H9 (cell line): ENCODE measurements around the gene RABGAP1L. TPM values are rescaled to one million over a fixed set of nuclear protein-coding genes. Genes with fewer than 3 reads are reported as not detected.
"Not testable (repeated sequence)": the region's sequence is repeated elsewhere in the genome, so short reads cannot be mapped to it uniquely, and the experiment has no call there.

Experiments used
- DNase-seq: peaks from one replicate; pipeline ENCODE4 v3.0.0-alpha.2; 2017
- H2AFZ ChIP-seq: one replicate; pipeline ENCODE4 v1.6.1; 2013; ENCODE audit warnings: mild to moderate bottlenecking, low read length, control low read depth, moderate library complexity
- H2AK5ac ChIP-seq: 2 replicates; pipeline ENCODE4 v1.6.1; 2013; ENCODE audit warnings: low read length, control low read depth, mixed read lengths; ENCODE audit not compliant: insufficient read length
- H2BK120ac ChIP-seq: one replicate; pipeline ENCODE4 v1.6.1; 2013; ENCODE audit warnings: low read depth, mild to moderate bottlenecking, low read length, control low read depth, inconsistent platforms; ENCODE audit not compliant: poor library complexity, severe bottlenecking
- H2BK12ac ChIP-seq: 2 replicates; pipeline ENCODE4 v1.6.1; 2013; ENCODE audit warnings: low read length, control low read depth, mixed read lengths, low read depth; ENCODE audit not compliant: insufficient read length
- H2BK15ac ChIP-seq: 2 replicates; pipeline ENCODE4 v1.6.1; 2013; ENCODE audit warnings: low read depth, low read length, control low read depth
- H2BK20ac ChIP-seq: one replicate; pipeline ENCODE4 v1.6.1; 2013; ENCODE audit warnings: low read depth, mild to moderate bottlenecking, low read length, control low read depth, inconsistent platforms; ENCODE audit not compliant: poor library complexity, severe bottlenecking
- H2BK5ac ChIP-seq: 2 replicates; pipeline ENCODE4 v1.6.1; 2013; ENCODE audit warnings: low read length, control low read depth, mixed read lengths; ENCODE audit not compliant: insufficient read length
- H3K14ac ChIP-seq: 2 replicates; pipeline ENCODE4 v1.6.1; 2013; ENCODE audit warnings: low read length, control low read depth; ENCODE audit not compliant: insufficient read depth
- H3K18ac ChIP-seq: 2 replicates; pipeline ENCODE4 v1.6.1; 2013; ENCODE audit warnings: low read depth, mild to moderate bottlenecking, mixed read lengths, low read length, control low read depth; ENCODE audit not compliant: insufficient read length
- H3K23ac ChIP-seq: 2 replicates; pipeline ENCODE4 v1.6.1; 2013; ENCODE audit warnings: low read length, control low read depth, mixed read lengths, low read depth; ENCODE audit not compliant: insufficient read length
- H3K23me2 ChIP-seq: 2 replicates; pipeline ENCODE4 v1.6.1; 2013; ENCODE audit warnings: low read depth, mild to moderate bottlenecking, mixed read lengths, low read length, control low read depth; ENCODE audit not compliant: insufficient read length, poor library complexity, severe bottlenecking
- H3K27ac ChIP-seq: 2 replicates; pipeline ENCODE4 v1.5.1; 2013; ENCODE audit warnings: low read length, control low read depth, mixed read lengths, low read depth; ENCODE audit not compliant: insufficient read length
- H3K27me3 ChIP-seq: 2 replicates; pipeline ENCODE4 v1.6.1; 2013; ENCODE audit warnings: low read length, control low read depth, inconsistent platforms; ENCODE audit not compliant: insufficient read depth
- H3K4ac ChIP-seq: 2 replicates; pipeline ENCODE4 v1.6.1; 2013; ENCODE audit warnings: low read depth, mild to moderate bottlenecking, control low read depth, inconsistent platforms, low read length, moderate library complexity
- H3K4me1 ChIP-seq: 2 replicates; pipeline ENCODE4 v1.6.1; 2013; ENCODE audit warnings: low read length, control low read depth, inconsistent platforms; ENCODE audit not compliant: insufficient read depth
- H3K4me2 ChIP-seq: 2 replicates; pipeline ENCODE4 v1.6.1; 2013; ENCODE audit warnings: low read length, control low read depth, mixed read lengths; ENCODE audit not compliant: insufficient read length, insufficient read depth
- H3K56ac ChIP-seq: 2 replicates; pipeline ENCODE4 v1.6.1; 2013; ENCODE audit warnings: low read depth, mild to moderate bottlenecking, mixed read lengths, low read length, control low read depth; ENCODE audit not compliant: insufficient read length
- H3K79me1 ChIP-seq: 2 replicates; pipeline ENCODE4 v1.6.1; 2013; ENCODE audit warnings: low read depth, mild to moderate bottlenecking, moderate library complexity, low read length, control low read depth, inconsistent platforms; ENCODE audit not compliant: insufficient read depth, poor library complexity, severe bottlenecking
- H3K79me2 ChIP-seq: 2 replicates; pipeline ENCODE4 v1.6.1; 2013; ENCODE audit warnings: low read length, control low read depth, inconsistent platforms; ENCODE audit not compliant: insufficient read depth
- H3K9ac ChIP-seq: 2 replicates; pipeline ENCODE4 v1.6.1; 2013; ENCODE audit warnings: low read length, control low read depth, mixed read lengths; ENCODE audit not compliant: insufficient read length; ENCODE audit errors: extremely low read depth
- H3K9me3 ChIP-seq: one replicate; pipeline ENCODE4 v1.6.1; 2013; ENCODE audit warnings: low read depth, low read length, inconsistent platforms; ENCODE audit not compliant: control insufficient read depth
- H3T11ph ChIP-seq: one replicate; pipeline ENCODE4 v1.6.1; 2013; ENCODE audit warnings: mild to moderate bottlenecking, low read length, control low read depth, inconsistent platforms
- H4K20me1 ChIP-seq: one replicate; pipeline ENCODE4 v1.6.1; 2013; ENCODE audit not compliant: control insufficient read depth, insufficient read length, insufficient read depth
- H4K5ac ChIP-seq: 2 replicates; pipeline ENCODE4 v1.6.1; 2013; ENCODE audit warnings: low read depth, mild to moderate bottlenecking, mixed read lengths, low read length, control low read depth; ENCODE audit not compliant: insufficient read length
- H4K8ac ChIP-seq: replicated peaks from 2 replicates; pipeline ENCODE4 v1.6.1; 2013; ENCODE audit warnings: low read length, control low read depth, mixed read lengths, low read depth; ENCODE audit not compliant: insufficient read length
- H4K91ac ChIP-seq: 2 replicates; pipeline ENCODE4 v1.6.1; 2013; ENCODE audit warnings: low read depth, mild to moderate bottlenecking, moderate library complexity, mixed read lengths, low read length, control low read depth; ENCODE audit not compliant: insufficient read length
- H3K27ac Mint-ChIP-seq, 3 experiments: 2 replicates in 2 of 3; 3 replicates in 1 of 3; pipeline ENCODE4 v1.8.0; 2020 to 2021; ENCODE audit warnings: mixed read lengths in 3 of 3, mild to moderate bottlenecking in 1 of 3, moderate library complexity in 1 of 3
- H3K27me3 Mint-ChIP-seq: 2 replicates; pipeline ENCODE4 v1.8.0; 2021; ENCODE audit warnings: low read depth, mild to moderate bottlenecking, moderate library complexity, mixed read lengths
- H3K36me3 Mint-ChIP-seq, 3 experiments: 2 replicates in 2 of 3; 3 replicates in 1 of 3; pipeline ENCODE4 v1.8.0; 2020 to 2021; ENCODE audit warnings: low read depth in 3 of 3, mixed read lengths in 3 of 3; ENCODE audit not compliant: insufficient read depth in 1 of 3
- H3K4me1 Mint-ChIP-seq, 2 experiments: 2 replicates each; pipeline ENCODE4 v1.8.0; 2020; ENCODE audit warnings: mixed read lengths in 2 of 2
- H3K4me3 Mint-ChIP-seq, 2 experiments: 2 replicates in 1 of 2; 3 replicates in 1 of 2; pipeline ENCODE4 v1.8.0; 2020 to 2021; ENCODE audit warnings: mild to moderate bottlenecking in 2 of 2, mixed read lengths in 2 of 2, moderate library complexity in 1 of 2
- H3K9me3 Mint-ChIP-seq, 2 experiments: 2 replicates in 1 of 2; 3 replicates in 1 of 2; pipeline ENCODE4 v1.8.0; 2020; ENCODE audit warnings: mild to moderate bottlenecking in 2 of 2, mixed read lengths in 2 of 2, moderate library complexity in 1 of 2
- CTCF ChIP-seq: fragments of 200-600 bp; sonication (generic); conservative IDR thresholded peaks from 3 replicates; pipeline ENCODE4 v1.8.0; 2021; ENCODE audit warnings: antibody characterized with exemption, mild to moderate bottlenecking
- WGBS: extraction: QIAGEN DNeasy Blood & Tissue Kit; methylation state at CpG from one replicate; pipeline ENCODE4 v1.1.7; 2013; ENCODE audit warnings: missing lambda C conversion rate, low lambda C conversion rate, mixed read lengths; ENCODE audit not compliant: insufficient read length; ENCODE audit errors: extremely low coverage; 5-methylcytosine and 5-hydroxymethylcytosine counted together
- total RNA-seq: library from RNA; stranded (reverse); gene quantifications from 2 replicates; pipeline ENCODE4 v1.2.1, GENCODE V29; 2021

RABGAP1L gene
- total RNA-seq, 1 experiment from 2014 or later: 147 TPM

DNA sequence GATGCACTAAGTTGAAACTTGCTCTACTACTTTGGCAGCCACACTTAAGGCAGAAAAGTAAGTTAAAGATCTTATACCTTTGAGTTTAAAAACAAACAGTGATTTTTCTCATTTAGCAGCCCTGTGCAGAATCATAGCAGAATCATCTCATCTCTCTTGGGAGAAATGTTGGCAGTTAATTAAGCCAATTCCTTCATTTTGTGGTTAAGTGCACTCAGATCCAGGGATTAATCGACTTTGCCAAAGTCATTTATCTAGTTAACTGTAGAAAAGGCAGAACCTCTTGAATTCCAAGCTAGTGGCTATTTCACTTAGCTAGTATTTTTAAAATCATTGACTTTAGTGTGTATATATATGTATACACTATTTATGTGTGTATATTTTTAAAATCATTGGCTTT, 413.5 kb downstream of the RABGAP1L start:
- Histone ChIP-seq H3K23me2 (no peaks in the 10 kb centered on the region), H3K23ac (no peak overlapping the region), H2BK20ac (no peak overlapping the region), H3K9me3 (no peaks in the 10 kb centered on the region), H3K4me1 (peaks cover 3% of the 10 kb centered on the region), H2BK120ac (no peak overlapping the region), H3K27me3 (no peaks in the 10 kb centered on the region), H3K79me2 (no peaks in the 10 kb centered on the region), H2BK5ac (no peak overlapping the region), H3K27ac (no peak overlapping the region), H4K20me1 (no peaks in the 10 kb centered on the region), H2AK5ac (no peak overlapping the region), H3K9ac (no peak overlapping the region), H3K56ac (no peak overlapping the region), H3K14ac (no peak overlapping the region), H3K79me1 (no peaks in the 10 kb centered on the region), H4K91ac (no peak overlapping the region), H2AFZ (no peak overlapping the region), H2BK12ac (no peak overlapping the region), H3K4me2 (no peak overlapping the region), H4K5ac (no peak overlapping the region), H3T11ph (no peak overlapping the region), H2BK15ac (no peak overlapping the region), H3K18ac (no peak overlapping the region), H4K8ac (no peak overlapping the region), H3K4ac (no peak overlapping the region)
- Mint-ChIP-seq H3K27ac (no peak overlapping the region), H3K9me3 (peaks cover 22 to 27% of the 10 kb centered on the region in 2 experiments), H3K36me3 (peaks cover 4 to 10% (median 9%) of the 10 kb centered on the region in 3 experiments; a peak in 6 of 7 replicates), H3K4me1 (peaks cover 9 to 10% of the 10 kb centered on the region in 2 experiments), H3K4me3 (no peak overlapping the region), H3K27me3 (no peaks in the 10 kb centered on the region)
- TF ChIP-seq CTCF: no peak
- no CpG with 5 or more reads among the region's 1 CpG for WGBS
- no peak for DNase-seq

DNA sequence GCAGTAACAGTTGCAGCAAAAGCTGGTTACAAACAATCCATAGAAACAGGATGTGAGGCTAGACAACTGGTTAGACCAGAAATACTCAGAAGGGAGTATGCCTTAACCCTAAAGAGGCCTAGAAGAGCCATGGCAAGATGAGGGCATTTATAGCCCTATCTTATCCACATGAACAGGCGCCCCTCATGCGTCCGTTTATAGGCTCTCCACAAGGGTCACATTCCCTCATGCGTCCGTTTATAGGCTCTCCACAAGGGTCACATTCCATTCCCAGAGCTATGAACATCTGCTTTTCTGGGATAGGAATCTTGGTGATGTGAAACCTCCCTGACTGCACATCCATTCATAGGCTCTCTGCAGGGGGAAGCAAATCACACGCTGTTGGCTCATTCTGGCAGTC, 416.8 kb downstream of the RABGAP1L start:
- H3K23me2 ChIP-seq, H3K27me3 ChIP-seq, H3K27ac Mint-ChIP-seq, H4K91ac ChIP-seq, H3K9ac ChIP-seq, H3K4me2 ChIP-seq, H2BK5ac ChIP-seq, H3K79me2 ChIP-seq, H3K14ac ChIP-seq, H3K4me3 Mint-ChIP-seq, H3K4ac ChIP-seq, H3K4me1 Mint-ChIP-seq, H2BK15ac ChIP-seq, H2BK20ac ChIP-seq, H3K36me3 Mint-ChIP-seq, H2AK5ac ChIP-seq, H2BK12ac ChIP-seq, H2BK120ac ChIP-seq, H3K27me3 Mint-ChIP-seq, DNase-seq, H4K8ac ChIP-seq, H3T11ph ChIP-seq, H3K18ac ChIP-seq, H2AFZ ChIP-seq, H3K56ac ChIP-seq, H4K20me1 ChIP-seq, H4K5ac ChIP-seq, H3K23ac ChIP-seq, H3K9me3 ChIP-seq, H3K79me1 ChIP-seq, H3K27ac ChIP-seq, H3K4me1 ChIP-seq: not testable (repeated sequence)
- no CpG with 5 or more reads among the region's 6 CpGs for WGBS
- H3K9me3 Mint-ChIP-seq: peaks cover 22 to 30% of the 10 kb centered on the region in 2 experiments
